ENCODE measurements around the gene SLC12A2.
A peak's percentile ranks its signal among the peaks of the same experiment; 100 is the strongest.

SLC12A2 gene

GRCh38 chr5:128083033-128083810 lies at the start of gene SLC12A2:
Gene SLC12A2, plus strand, starts transcription at chr5:128083766. Its CDS starts 189 bp downstream, at chr5:128083955.
- DNase-seq (ENCODE audit: extremely low spot score, insufficient read length, low read depth) (peak; percentile 77), FAIRE-seq (peak; percentile 93)

- FAIRE-seq = no peak
Observed at GRCh38 chr5:128035689-128036088, 47.9 kb upstream of the SLC12A2 start.

GRCh38 chr5:128036950-128037349 lies 46.6 kb upstream of the SLC12A2 start:
- FAIRE-seq = no peak
- no peak for DNase-seq (ENCODE audit: extremely low spot score, insufficient read length, low read depth)

More at GRCh38 chr5:128035689-128036088, 47.9 kb upstream of the SLC12A2 start:
- no peak for DNase-seq (ENCODE audit: extremely low spot score, insufficient read length, low read depth)

- DNase-seq (ENCODE audit: extremely low spot score, insufficient read length, low read depth) (no peak), FAIRE-seq (peak; percentile 29)
Observed at GRCh38 chr5:128038643-128039042, 44.9 kb upstream of the SLC12A2 start.

- no peak for DNase-seq (ENCODE audit: extremely low spot score, insufficient read length, low read depth)
- no peak for FAIRE-seq
Observed at GRCh38 chr5:128040927-128041326, 42.6 kb upstream of the SLC12A2 start.

GRCh38 chr5:128052780-128053179 lies 30.8 kb upstream of the SLC12A2 start:
- DNase-seq (ENCODE audit: extremely low spot score, insufficient read length, low read depth) (no peak), FAIRE-seq (no peak)

- DNase-seq (ENCODE audit: extremely low spot score, insufficient read length, low read depth) (no peak), FAIRE-seq (no peak)
Observed at GRCh38 chr5:128053291-128053954, 30.1 kb upstream of the SLC12A2 start.

- FAIRE-seq = no peak
Observed at GRCh38 chr5:128060644-128061385, 22.8 kb upstream of the SLC12A2 start.

GRCh38 chr5:128062172-128062746 lies 21.3 kb upstream of the SLC12A2 start:
- DNase-seq (ENCODE audit: extremely low spot score, insufficient read length, low read depth) = no peak
- no peak for FAIRE-seq

More at GRCh38 chr5:128060644-128061385, 22.8 kb upstream of the SLC12A2 start:
- DNase-seq (ENCODE audit: extremely low spot score, insufficient read length, low read depth) = no peak

GRCh38 chr5:128074171-128074570 lies 9.4 kb upstream of the SLC12A2 start:
- FAIRE-seq = no peak

GRCh38 chr5:128074953-128075352 lies 8.6 kb upstream of the SLC12A2 start:
- FAIRE-seq (no peak), DNase-seq (ENCODE audit: extremely low spot score, insufficient read length, low read depth) (no peak)

More at GRCh38 chr5:128074171-128074570, 9.4 kb upstream of the SLC12A2 start:
- no peak for DNase-seq (ENCODE audit: extremely low spot score, insufficient read length, low read depth)

GRCh38 chr5:128077526-128077925 lies 6.0 kb upstream of the SLC12A2 start:
- FAIRE-seq (no peak), DNase-seq (ENCODE audit: extremely low spot score, insufficient read length, low read depth) (no peak)

GRCh38 chr5:128081111-128081851 lies 2.3 kb upstream of the SLC12A2 start:
- DNase-seq (ENCODE audit: extremely low spot score, insufficient read length, low read depth) (no peak), FAIRE-seq (no peak)

- DNase-seq (ENCODE audit: extremely low spot score, insufficient read length, low read depth) (no peak), FAIRE-seq (peak; percentile 9)
Observed at GRCh38 chr5:128082551-128083032, 974 bp upstream of the SLC12A2 start.

- DNase-seq (ENCODE audit: extremely low spot score, insufficient read length, low read depth) = no peak
- FAIRE-seq = no peak
Observed at GRCh38 chr5:128083811-128084227, 253 bp downstream of the SLC12A2 start.

- peak; percentile 7 for DNase-seq (ENCODE audit: extremely low spot score, insufficient read length, low read depth)
- peak; percentile 85 for FAIRE-seq
Observed at GRCh38 chr5:128084228-128085167, 932 bp downstream of the SLC12A2 start.

GRCh38 chr5:128085413-128085812 lies 1.8 kb downstream of the SLC12A2 start:
- FAIRE-seq = peak; percentile 61
- no peak for DNase-seq (ENCODE audit: extremely low spot score, insufficient read length, low read depth)

GRCh38 chr5:128091579-128091978 lies 8.0 kb downstream of the SLC12A2 start:
- FAIRE-seq (no peak), DNase-seq (ENCODE audit: extremely low spot score, insufficient read length, low read depth) (no peak)
